Activated CD4-positive, CD25-positive, alpha-beta regulatory T cell treated with anti-CD3 and anti-CD28 coated beads, Interleukin-2, amount 50 U/mL, for 72 hours (primary cell): ENCODE data around the gene TAGLN.

Experiments used
- DNase-seq: peaks from one replicate; pipeline ENCODE4 v3.0.0; 2021

TAGLN gene

DNA sequence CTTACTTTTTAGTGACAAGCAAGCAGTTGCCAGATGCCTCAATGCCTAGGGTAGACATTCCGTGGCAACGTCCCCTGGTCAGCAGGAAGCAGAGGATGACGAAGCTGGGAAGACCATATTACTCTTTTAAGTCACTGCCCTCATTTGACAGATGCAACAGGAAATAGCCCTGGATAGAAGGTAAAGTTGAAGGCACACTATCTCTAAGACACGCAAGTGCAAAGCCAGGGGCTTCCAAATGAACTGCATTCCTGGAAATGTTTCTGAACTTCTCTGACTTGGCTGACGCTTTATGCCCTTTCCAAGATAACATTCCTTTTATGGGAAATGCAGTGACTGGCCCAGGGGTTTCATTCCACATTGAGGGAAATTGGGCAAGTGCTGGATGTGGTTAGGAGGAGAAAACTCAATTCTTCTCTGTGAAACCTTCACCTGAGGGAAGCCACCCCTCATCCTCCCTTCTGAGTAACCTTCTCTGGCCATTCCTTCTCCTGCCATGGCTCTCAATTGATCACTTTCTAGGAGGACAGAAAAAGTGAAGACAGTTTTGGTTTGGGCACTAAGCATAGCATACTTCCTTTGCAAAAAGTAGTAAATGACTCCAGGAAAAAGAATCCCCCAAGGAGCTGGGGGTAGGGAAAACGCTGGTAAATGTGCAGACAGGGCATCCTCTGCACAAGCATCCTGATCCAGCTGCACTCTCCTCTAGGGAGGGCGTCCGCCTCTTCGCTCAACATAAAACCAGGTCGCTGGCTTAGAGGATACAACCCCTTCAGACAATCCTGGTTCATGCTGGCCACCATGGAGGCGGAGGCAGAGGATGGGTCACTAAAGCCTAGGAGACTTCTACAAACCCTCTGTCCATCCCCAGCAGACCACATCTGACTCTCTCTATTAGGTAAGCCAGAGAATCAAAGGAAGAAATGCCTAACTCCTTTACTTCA is 18.2 kb downstream of the TAGLN start:
- no peak for DNase-seq

DNA sequence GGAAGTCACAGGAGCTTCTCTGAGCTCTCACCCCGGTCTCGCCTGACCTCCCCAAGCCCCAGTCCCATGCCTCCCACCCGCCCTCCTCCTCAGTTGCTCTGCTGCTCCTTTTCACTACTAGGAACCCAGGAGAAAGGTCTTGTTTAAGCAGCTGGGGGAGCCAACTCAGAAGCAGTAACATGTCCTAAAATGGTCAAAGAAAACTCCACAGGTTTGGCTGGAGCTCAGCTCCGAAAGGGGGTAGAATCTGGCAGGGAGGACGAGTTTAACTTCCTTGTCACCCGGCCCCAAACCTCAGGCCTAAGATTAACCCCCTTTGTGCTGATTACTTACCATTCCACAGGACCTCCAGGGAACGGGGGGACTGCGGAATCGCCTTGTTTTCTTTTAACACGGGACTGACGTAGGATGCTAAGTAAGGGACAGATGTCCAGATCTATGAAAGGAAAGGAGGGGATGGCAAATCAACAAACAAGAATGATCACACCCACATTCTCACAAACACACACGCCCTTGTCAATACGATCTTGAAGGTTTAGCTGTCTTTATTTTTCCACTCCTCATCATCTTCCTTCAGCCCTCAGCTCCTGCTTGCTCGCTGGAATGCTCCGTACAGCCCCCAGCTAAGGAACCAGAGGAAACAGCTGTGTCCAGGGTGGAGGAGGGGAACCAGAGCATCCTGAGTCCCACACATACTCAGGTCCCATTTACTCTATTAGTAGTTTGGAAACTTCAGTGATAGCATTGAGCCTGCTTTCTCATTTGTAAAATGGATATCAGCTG is 19.2 kb downstream of the TAGLN start:
- no peak for DNase-seq

GRCh38 chr11:117219001-117219400 is 19.8 kb downstream of the TAGLN start:
- DNase-seq = no peak

DNA sequence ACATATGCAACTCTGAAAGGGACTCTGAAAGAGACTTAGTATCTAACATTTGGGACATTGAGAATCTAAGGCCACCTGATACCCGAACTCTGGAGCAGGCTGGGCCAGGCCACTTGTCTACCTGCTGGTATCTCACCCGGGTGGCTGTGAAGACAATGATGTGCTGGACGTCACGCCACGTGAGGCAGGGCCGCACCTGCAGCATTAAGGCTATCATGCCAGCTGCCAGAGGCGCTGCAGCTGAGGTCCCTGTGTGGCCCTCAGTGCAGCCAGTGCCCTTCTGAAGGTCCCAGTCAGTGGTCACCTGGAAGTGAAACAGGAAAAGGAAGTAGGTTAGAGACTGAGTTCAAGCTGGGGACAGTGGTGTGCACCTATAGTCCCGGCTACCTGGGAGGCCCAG is 20.3 kb downstream of the TAGLN start:
- DNase-seq = no peak

DNA sequence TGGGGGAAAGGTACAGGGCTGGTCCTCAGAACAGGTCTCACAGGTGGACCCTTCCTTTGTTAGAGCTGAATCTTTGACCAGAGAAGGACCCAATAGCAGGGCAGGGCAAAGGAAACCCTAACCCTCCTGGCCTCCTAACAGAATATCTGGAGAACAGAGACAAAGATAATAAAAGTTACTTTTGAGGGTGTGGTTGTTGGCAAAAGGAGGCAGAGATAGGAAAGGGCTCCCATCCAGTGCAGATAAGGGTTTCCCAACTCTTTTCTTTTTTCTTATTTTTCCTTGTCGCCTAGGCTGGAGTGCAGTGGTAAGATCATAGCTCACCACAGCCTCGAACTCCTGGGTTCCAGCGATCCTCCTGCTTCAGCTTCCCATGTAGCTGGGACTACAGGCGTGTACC is 20.8 kb downstream of the TAGLN start:
- DNase-seq = no peak

GRCh38 chr11:117220568-117220967 is 21.4 kb downstream of the TAGLN start:
- no peak for DNase-seq

GRCh38 chr11:117220999-117221774 is 22.0 kb downstream of the TAGLN start:
- DNase-seq = no peak

- DNase-seq = no peak
Measured at GRCh38 chr11:117221775-117222517, 22.8 kb downstream of the TAGLN start.

DNA sequence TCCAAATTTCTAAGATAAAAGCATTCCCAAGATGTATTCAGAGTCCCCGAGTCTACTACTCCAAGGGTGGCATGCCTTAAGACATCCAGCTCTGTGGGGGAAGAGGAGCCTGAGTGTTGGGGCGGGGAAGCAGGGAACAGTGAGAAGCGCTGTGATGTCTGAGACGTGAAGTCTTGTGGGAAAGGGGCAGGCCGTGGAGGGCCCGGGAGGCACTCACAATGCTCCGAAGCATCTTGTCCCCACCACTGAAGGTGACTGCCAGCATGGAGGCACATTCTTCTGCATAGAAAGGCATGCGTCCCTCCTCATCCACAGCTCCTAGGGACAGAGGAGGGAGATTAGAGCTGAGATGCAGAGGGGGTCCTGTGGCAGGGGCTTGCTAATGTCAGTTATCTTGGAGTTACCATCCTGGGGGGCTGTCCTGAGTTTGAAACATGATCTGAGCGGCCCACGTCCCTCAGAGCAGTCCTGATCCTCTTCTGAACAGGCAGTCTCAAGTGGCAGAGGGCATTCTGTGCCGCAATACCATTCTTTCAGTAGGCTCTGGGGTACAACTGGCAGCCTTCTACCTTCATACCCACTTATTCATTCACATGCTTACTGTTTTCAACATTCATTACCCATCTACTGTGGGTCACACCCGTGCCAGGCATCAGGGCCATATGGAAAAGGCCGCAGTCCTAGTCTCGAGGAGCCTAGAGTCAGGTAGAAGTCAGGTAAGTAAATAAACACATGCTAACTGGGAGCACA is 24.0 kb downstream of the TAGLN start:
- no peak for DNase-seq

DNA sequence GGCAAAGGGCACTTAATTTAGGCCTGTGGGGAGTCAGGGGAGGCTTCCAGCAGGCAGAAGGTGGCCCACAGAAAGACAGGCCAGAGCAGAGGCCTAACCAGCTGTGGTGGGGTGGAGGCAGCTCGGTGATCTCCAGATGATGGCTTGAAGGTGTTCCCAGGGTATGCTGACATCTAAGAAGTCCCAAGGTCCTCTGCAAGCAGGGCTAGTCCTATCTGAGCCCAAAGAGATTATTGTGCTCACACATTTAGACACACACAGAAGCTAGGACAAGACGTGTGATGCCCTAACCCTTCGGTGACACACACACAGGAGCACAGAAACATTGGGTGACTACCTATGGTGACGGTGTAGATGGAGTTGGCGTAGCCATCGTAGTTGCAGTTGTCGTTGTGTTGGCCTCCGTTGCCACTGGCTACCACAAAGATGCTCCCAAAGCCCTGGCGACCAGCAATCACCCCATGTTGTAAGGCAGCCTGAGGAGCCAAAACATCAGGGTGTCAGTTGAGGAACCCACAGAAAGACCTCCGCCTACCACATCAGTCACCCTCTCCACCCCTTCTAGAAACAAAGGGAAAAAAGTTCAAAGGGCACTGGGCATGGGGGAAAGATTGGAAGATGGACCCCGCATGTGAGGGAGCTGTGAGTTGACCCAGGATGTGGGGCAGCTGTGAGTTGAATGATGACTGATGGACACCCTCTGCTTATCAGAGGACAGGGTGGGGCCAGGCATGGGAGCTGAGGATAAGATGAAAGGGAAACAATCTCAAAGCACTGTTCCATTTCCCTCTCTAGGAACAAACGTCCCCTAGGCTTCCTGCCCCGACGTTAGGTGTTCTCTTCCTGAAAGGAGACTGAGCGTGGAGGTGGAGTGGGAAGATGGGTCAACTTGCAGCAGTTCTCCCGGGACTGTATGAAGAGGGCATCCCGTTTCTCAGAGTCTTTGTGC is 24.8 kb downstream of the TAGLN start:
- no peak for DNase-seq

GRCh38 chr11:117225553-117226170 is 26.5 kb downstream of the TAGLN start:
- DNase-seq = no peak

DNA sequence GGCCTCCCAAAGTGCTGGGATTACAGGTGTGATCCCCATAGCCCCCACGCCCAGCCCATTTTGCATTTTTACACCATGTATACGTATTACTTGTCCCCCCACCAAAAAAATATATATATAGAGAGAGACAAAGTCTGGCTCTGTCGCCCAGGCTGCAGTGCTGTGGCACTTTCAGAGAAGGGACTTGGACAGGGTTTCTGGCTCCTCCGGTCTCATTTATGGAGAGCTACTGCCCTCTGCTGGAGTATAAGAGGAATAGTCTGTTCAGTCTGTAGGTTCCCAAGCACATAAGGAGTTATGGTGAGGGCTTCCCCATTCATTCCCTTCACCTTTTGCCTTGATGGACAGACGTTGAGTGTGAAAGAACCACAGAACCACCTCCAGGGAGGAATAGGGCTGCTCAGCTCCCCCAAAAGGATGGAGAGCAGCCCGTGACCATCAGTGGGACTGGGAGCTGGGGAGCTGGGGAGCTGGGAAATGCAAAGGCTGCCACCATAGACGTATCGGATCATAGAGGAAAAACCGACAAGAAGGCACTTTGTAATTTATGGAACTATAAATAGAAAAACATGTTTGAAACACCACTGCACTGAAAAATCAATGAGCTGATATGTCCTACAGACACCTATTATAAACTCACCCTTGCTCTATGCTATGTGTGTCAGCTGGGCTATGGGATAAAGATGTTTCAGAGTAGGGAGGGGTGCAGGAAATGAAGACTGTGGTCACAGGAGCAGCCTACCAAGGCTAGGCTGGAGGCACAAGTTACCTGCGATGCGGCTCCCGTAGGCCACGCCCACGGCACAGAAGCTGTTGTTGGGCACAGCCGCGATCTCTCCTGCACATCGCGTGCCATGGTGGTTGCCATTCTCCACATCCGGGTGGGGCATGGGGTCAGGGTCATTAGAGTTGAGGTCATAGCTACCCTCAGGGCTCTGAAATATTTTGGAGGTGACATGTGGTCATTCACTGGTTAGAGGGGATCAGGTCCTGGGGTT is 27.5 kb downstream of the TAGLN start:
- no peak for DNase-seq

GRCh38 chr11:117228091-117228490 is 28.9 kb downstream of the TAGLN start:
- DNase-seq = no peak

DNA sequence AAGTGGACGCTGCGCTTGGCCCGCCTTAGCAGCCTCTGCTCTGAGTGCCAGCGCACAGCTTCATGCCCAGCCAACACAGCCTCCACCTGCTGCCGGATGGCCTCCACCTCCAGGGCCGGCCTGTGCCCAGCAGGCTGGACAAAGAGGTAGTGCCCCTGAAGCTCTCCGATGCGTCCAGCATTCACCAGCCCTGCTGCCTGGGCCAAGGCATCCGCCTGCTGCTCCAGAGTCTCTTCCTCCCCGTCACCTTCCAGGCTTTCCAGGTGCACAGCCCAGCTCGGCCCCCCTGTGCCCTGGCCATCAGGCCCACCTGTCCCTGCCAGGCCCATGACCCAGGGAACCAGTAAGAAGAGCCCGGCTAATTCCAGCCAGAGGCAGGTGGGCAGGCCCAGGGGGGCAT is 30.2 kb downstream of the TAGLN start:
- no peak for DNase-seq

- DNase-seq = no peak
Measured at GRCh38 chr11:117229931-117230285, 30.7 kb downstream of the TAGLN start.

GRCh38 chr11:117230286-117230961 is 31.3 kb downstream of the TAGLN start:
- DNase-seq = peak; percentile 44

DNA sequence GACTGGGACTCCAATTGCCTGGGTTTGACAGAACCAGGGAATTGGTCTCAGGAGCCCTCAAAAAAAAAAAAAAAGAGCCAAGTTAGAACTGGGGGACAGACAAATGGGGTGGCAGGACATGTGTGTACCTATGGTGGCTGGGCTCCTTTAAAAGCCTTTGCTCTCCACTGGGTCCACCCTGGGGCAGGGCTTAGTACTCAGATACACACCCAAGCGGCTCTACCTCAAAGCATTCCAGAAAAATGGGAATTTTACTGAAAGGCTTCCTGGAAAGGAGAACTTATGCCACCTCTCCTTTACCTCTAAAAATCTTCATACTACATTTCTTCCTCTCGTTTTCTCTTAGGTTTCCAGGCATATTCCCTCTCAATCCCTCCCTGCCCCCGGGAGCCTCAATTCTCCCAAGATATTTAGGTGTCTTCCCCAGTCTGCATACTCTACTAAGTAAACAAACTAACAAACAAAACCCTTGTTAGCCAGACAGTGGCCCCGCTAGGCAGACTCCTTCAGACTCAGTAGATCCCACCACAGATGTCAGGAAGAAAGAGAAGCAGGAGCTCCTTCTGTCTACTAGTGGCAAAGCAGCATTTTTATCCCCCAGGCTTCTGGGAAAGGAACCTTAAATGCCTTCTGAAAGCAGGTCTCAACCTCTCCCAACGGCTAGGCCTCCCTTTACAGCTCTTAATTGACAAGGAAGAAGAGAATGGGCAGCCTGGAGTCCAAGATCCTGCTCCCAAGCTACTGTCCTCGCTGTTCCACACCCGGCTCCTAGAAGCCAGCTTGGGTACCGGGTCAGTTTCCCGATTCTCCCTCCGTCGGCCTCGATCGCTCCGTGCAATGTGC is 32.0 kb downstream of the TAGLN start:
- no peak for DNase-seq

GRCh38 chr11:117231842-117232091 is 32.6 kb downstream of the TAGLN start, which contains the start of gene PCSK7:
Gene PCSK7 (minus strand): TSS chr11:117232073. CDS start chr11:117229844, 2,229 bp downstream.
- no peak for DNase-seq
